ENCODE data around the gene MAST3. TPM values are rescaled to one million over a fixed set of nuclear protein-coding genes. Genes with fewer than 3 reads are reported as not detected.

The MAST3 gene
- total and polyA plus RNA-seq, 2 donors (not counting 3 experiments of a cell fraction or from before 2014, with no cell fraction given) = 1.5 to 2.7 TPM

GRCh38 chr19:18090545-18091216, 6.9 kb upstream of the MAST3 start:
- FAIRE-seq = no peak
- dilution Hi-C loops (cut with MboI; ENCODE audit: extremely low pct_ligation_motif_present, low sequenced_read_pairs) = no loop called here

More at GRCh38 chr19:18090545-18091216, 6.9 kb upstream of the MAST3 start:
- Histone ChIP-seq H3K9me1 (replicated peaks; ENCODE audit: control insufficient read depth, extremely low read depth, insufficient read depth, low read length) (no peaks in the 10 kb centered on the region), H3K4me2 (ENCODE audit: insufficient read depth, low read length) (no peak overlapping the region), H3K27me3 (ENCODE audit: control insufficient read depth in 2 of 2, insufficient read depth in 2 of 2, low read length in 2 of 2) (peaks cover 0 to 3% of the 10 kb centered on the region in 2 experiments), H3K9me3 (replicated peaks; ENCODE audit: control insufficient read depth, insufficient read depth, low read length) (no peaks in the 10 kb centered on the region), H3K4me1 (ENCODE audit: control insufficient read depth, extremely low read depth, insufficient read depth, low read length) (no peaks in the 10 kb centered on the region), H4K20me1 (replicated peaks; ENCODE audit: control insufficient read depth, extremely low read depth, insufficient read depth, low read length) (no peaks in the 10 kb centered on the region), H3K9ac (replicated peaks; ENCODE audit: extremely low read depth, insufficient read depth, low read length) (no peak overlapping the region), H3K4me3 (replicated peaks in 1 of 3; ENCODE audit: insufficient read depth in 1 of 3, low read depth in 1 of 3, low read length in 3 of 3) (no peak overlapping the region), H3K79me2 (ENCODE audit: control insufficient read depth, insufficient read depth, low read length) (no peaks in the 10 kb centered on the region), H3K27ac (ENCODE audit: insufficient read depth, low read depth, low read length) (no peak overlapping the region), H2AFZ (ENCODE audit: low read depth, low read length) (no peak overlapping the region), H3K36me3 (ENCODE audit: control insufficient read depth in 2 of 2, extremely low read depth in 1 of 2, insufficient read depth in 2 of 2, low read length in 2 of 2) (no peaks in the 10 kb centered on the region)
- TF ChIP-seq POLR2AphosphoS5 (IDR thresholded peaks at IDR 0.05; ENCODE audit: insufficient read depth, low read depth, low read length) (no peak), FOS (IDR thresholded peaks at IDR 0.05; ENCODE audit: borderline replicate concordance, insufficient read depth, low read length) (no peak), EZH2 (IDR thresholded peaks at IDR 0.05; ENCODE audit: borderline replicate concordance, low read depth, low read length, severe bottlenecking) (no peak), JUN (IDR thresholded peaks at IDR 0.05; ENCODE audit: borderline replicate concordance, insufficient read depth, insufficient read length, low read depth) (no peak), POLR2A (IDR thresholded peaks at IDR 0.05; ENCODE audit: low read depth, low read length) (no peak), GATA2 (IDR thresholded peaks at IDR 0.05; ENCODE audit: insufficient read depth, insufficient read length, low read depth, low read length) (no peak), MAX (IDR thresholded peaks at IDR 0.05; ENCODE audit: insufficient read depth, insufficient read length) (no peak), MYC (IDR thresholded peaks at IDR 0.05; ENCODE audit: low read depth, low read length) (no peak)
- TF ChIP-seq, protein P1, sequence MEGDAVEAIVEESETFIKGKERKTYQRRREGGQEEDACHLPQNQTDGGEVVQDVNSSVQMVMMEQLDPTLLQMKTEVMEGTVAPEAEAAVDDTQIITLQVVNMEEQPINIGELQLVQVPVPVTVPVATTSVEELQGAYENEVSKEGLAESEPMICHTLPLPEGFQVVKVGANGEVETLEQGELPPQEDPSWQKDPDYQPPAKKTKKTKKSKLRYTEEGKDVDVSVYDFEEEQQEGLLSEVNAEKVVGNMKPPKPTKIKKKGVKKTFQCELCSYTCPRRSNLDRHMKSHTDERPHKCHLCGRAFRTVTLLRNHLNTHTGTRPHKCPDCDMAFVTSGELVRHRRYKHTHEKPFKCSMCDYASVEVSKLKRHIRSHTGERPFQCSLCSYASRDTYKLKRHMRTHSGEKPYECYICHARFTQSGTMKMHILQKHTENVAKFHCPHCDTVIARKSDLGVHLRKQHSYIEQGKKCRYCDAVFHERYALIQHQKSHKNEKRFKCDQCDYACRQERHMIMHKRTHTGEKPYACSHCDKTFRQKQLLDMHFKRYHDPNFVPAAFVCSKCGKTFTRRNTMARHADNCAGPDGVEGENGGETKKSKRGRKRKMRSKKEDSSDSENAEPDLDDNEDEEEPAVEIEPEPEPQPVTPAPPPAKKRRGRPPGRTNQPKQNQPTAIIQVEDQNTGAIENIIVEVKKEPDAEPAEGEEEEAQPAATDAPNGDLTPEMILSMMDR (IDR thresholded peaks at IDR 0.05; ENCODE audit: extremely low read depth in 1 of 2, insufficient read depth in 1 of 2, low read depth in 1 of 2, low read length in 2 of 2) = no peak
- BruUV-seq (replicated peaks) = no TSS peak
- POLR2A ChIA-PET = no interaction called here
- intact Hi-C loops (cut with micrococcal nuclease) = no loop called here
- CTCF ChIA-PET = interaction anchor here (1.2 kb wide), 1 partner anchor 77 kb away, joined by 3 read pairs; no protein-coding TSS in a partner anchor
- DNase-seq (ENCODE audit: low read depth, low spot score) = peak; percentile 19

Measured in endothelial cell of umbilical vein (primary cell).